ENCODE data around the gene HOXA7.

DNA sequence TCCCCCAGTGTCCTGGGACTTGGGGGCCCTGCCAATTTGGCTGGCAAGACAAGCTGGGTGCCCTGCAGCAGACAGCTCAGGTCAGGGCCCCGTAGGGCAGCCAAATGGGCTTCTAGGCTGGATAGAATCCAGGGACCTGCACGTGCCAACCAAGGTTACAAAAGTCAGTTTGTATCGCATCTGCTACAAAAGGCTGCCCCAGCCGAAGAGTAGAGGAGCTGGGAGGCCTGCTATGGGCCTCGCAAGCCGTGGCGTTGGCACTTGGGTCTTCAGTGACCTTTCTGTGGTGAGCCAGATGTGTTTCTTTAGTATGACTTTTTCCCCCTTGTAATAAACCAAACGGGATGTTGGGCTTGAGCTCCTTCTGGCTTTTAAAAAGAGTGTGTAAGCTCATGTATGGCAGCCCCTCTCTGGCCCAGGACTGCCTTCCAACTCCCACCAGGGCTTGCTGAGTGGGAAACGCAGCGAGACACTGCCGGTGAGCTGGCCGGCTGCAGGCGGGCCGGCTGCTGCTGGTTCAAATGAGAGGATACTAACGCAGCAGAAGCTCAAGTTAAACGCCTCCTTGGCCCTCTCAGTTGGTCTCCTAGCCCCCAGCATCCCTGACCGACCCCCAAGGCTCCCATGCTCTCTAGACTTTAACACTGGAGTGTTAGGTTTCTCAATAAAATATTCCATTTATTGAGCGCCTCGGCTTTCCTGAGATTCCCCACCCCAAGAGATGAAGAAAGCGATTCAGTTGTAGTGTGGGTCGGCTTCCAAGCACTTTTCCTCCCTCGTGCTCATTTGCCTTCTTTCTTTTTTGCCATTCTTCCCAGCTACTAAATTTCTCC is 20.7 kb upstream of the HOXA7 start:
- TF ChIP-seq POLR2A (IDR thresholded peaks at IDR 0.05) (peak in 1 of 2 donors; percentile 7), CTCF (IDR thresholded peaks at IDR 0.05) (no peak), POLR2AphosphoS5 (IDR thresholded peaks at IDR 0.05) (peak in 2 of 4 donors; percentile 10 to 15), EP300 (IDR thresholded peaks at IDR 0.05) (no peak)
